HCT116 (cell line): ENCODE data around the gene DDX10.

Experiments
- CEBPB ChIP-seq: IDR thresholded peaks from 2 replicates; pipeline ENCODE4 v1.6.1; 2012; ENCODE audit warnings: low read depth
- EZH2 ChIP-seq: fragments of 200-600 bp; sonication (generic); IDR thresholded peaks from 2 replicates; pipeline ENCODE4 v1.6.1; 2017; ENCODE audit warnings: antibody characterized with exemption, mixed run types
- EZH2phosphoT487 ChIP-seq: fragments of 200-600 bp; IDR thresholded peaks from 2 replicates; pipeline ENCODE4 v1.6.1; 2018; ENCODE audit warnings: antibody characterized with exemption, borderline replicate concordance
- POLR2A ChIP-seq: IDR thresholded peaks from 2 replicates; pipeline ENCODE4 v1.7.0; 2011; ENCODE audit warnings: borderline replicate concordance; ENCODE audit not compliant: insufficient read depth, insufficient read length; ENCODE audit errors: extremely low read depth
- POLR2AphosphoS5 ChIP-seq: IDR thresholded peaks from 2 replicates; pipeline ENCODE4 v1.6.1; 2011; ENCODE audit warnings: mild to moderate bottlenecking, low read depth, low read length, moderate library complexity
- TF ChIP-seq, protein P1 (sequence below), 3 experiments: fragments of 200-600 bp in 1 of 3; sonication (generic) in 1 of 3; IDR thresholded peaks in 2 of 3; conservative IDR thresholded peaks in 1 of 3; 2 replicates each; pipeline ENCODE4 v1.5.1; 2012 to 2017; ENCODE audit warnings: low read depth in 2 of 3, low read length in 2 of 3, antibody characterized with exemption in 1 of 3, borderline replicate concordance in 1 of 3, control low read depth in 1 of 3, mild to moderate bottlenecking in 1 of 3, mixed read lengths in 1 of 3, mixed run types in 1 of 3, moderate library complexity in 1 of 3; ENCODE audit not compliant: insufficient read depth in 1 of 3

DNA sequence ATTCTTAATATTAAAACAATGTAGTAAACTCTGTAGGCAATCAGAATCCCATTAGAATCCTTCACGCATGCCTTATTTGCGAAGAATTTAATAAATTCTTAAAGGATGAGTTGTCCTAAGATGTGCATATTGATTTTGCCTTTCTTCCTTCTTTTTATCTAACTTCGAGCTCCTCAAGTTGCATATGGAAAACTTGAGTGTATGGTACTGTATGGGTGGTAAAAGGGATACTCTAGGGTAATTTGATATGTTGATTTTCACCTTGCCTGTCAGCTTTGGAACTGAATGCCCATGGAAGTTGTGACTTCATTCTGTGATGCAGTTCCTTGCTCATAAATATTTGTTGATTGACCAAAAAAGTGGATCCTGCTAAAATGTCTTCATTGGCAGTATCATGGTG is 193.8 kb downstream of the DDX10 start:
- TF ChIP-seq, protein P1, sequence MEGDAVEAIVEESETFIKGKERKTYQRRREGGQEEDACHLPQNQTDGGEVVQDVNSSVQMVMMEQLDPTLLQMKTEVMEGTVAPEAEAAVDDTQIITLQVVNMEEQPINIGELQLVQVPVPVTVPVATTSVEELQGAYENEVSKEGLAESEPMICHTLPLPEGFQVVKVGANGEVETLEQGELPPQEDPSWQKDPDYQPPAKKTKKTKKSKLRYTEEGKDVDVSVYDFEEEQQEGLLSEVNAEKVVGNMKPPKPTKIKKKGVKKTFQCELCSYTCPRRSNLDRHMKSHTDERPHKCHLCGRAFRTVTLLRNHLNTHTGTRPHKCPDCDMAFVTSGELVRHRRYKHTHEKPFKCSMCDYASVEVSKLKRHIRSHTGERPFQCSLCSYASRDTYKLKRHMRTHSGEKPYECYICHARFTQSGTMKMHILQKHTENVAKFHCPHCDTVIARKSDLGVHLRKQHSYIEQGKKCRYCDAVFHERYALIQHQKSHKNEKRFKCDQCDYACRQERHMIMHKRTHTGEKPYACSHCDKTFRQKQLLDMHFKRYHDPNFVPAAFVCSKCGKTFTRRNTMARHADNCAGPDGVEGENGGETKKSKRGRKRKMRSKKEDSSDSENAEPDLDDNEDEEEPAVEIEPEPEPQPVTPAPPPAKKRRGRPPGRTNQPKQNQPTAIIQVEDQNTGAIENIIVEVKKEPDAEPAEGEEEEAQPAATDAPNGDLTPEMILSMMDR (IDR thresholded peaks at IDR 0.05 in 2 of 3, conservative IDR thresholded peaks at IDR 0.05 in 1 of 3; ENCODE audit: borderline replicate concordance in 1 of 3, insufficient read depth in 1 of 3, low read depth in 2 of 3, low read length in 2 of 3) = no peak
- TF ChIP-seq EZH2 (no peak), POLR2A (no peak), CEBPB (no peak), POLR2AphosphoS5 (no peak), EZH2phosphoT487 (no peak)
